SIG-M5 treated with dmso at 0.1 percent for 504 hours (cell line): Measurements from ENCODE around the gene HPN.

Source experiments
- DNase-seq: peaks from one replicate; lab custom pipeline; 2025; ENCODE audit not compliant: unreplicated experiment; lab: John Stamatoyannopoulos, UW

Gene HPN

GRCh38 chr19:35080613-35081170 is 39.2 kb downstream of the HPN start:
- no peak for DNase-seq

- no peak for DNase-seq
Observed at GRCh38 chr19:35081201-35081600, 39.7 kb downstream of the HPN start.

- DNase-seq: no peak
Observed at GRCh38 chr19:35083691-35084508, 42.4 kb downstream of the HPN start.

GRCh38 chr19:35084509-35084762 is 42.9 kb downstream of the HPN start:
- DNase-seq: no peak

- no peak for DNase-seq
Observed at GRCh38 chr19:35085947-35086346, 44.4 kb downstream of the HPN start.

GRCh38 chr19:35086455-35086854 is 44.9 kb downstream of the HPN start:
- no peak for DNase-seq

- DNase-seq: no peak
Observed at GRCh38 chr19:35087393-35087792, 45.9 kb downstream of the HPN start.

- DNase-seq: no peak
Observed at GRCh38 chr19:35088131-35088913, 46.8 kb downstream of the HPN start.

- DNase-seq: no peak
Observed at GRCh38 chr19:35089554-35089953, 48.0 kb downstream of the HPN start.

- no peak for DNase-seq
Observed at GRCh38 chr19:35090160-35090505, 48.6 kb downstream of the HPN start.

GRCh38 chr19:35090506-35091214 is 49.1 kb downstream of the HPN start:
- DNase-seq: peak; percentile 39

GRCh38 chr19:35093430-35093829 is 51.9 kb downstream of the HPN start:
- no peak for DNase-seq

GRCh38 chr19:35093941-35094647 is 52.6 kb downstream of the HPN start:
- no peak for DNase-seq

- DNase-seq: no peak
Observed at GRCh38 chr19:35094656-35095055, 53.1 kb downstream of the HPN start.

- DNase-seq: no peak
Observed at GRCh38 chr19:35095667-35096368, 54.3 kb downstream of the HPN start.

GRCh38 chr19:35098413-35099049 is 57.0 kb downstream of the HPN start:
- no peak for DNase-seq

GRCh38 chr19:35099155-35099896 is 57.8 kb downstream of the HPN start:
- no peak for DNase-seq

- DNase-seq: no peak
Observed at GRCh38 chr19:35099897-35100275, 58.4 kb downstream of the HPN start.
